Retinal pigment epithelial cell (primary cell): Measurements from ENCODE around the gene TUBGCP6.

ENCODE experiments used
- DNase-seq: peaks from one replicate; pipeline ENCODE4 v3.0.0-alpha.2; 2010; ENCODE audit warnings: low read depth
- H3K4me3 ChIP-seq: 2 replicates; pipeline ENCODE4 v1.5.1; 2011; ENCODE audit warnings: mild to moderate bottlenecking, low read length, control low read depth, moderate library complexity
- TF ChIP-seq, protein P1 (sequence below): conservative IDR thresholded peaks from 2 replicates; pipeline ENCODE4 v1.5.1; 2011; ENCODE audit warnings: low read depth, low read length, control low read depth, inconsistent platforms

TUBGCP6 gene

DNA sequence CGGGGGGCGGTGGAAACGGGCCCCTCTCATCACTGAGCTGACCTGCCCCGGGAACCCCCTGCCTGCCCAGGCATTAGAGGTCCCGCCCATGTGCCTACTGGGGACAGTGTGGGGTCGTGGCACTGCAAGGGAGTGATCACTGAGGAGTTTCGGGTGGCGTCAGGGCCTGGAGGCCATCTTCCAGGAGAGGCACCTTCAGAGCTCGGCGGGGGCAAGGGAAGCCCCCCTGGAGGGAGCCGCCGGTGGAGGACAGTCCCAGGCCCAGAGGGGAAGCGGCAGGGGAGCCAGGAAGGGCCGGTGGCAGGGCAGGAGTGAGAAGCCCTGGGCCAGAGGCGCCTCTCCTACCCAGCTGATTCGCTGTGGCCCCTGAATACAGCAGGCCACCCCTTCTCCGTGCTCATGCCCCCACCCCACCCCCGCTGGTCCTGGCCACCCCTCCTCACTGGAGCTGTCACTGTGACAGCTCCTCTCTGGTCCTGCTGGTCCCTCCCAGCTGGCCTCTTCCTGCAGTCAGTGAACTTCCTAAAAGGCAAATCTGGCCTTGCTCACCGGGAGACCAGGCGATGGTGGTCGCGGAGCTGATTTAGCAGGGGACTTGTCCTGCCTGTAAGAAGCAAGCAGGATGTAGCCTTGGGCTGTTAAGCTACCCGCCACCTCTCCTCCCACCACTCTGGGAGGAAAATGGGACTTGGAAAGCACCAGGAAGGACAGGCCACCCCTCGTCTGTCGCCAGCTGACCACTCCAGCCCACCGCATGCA, 27.4 kb upstream of the TUBGCP6 start:
- H3K4me3 ChIP-seq, result no peak overlapping the region
- DNase-seq, result no peak
- TF ChIP-seq, protein P1, sequence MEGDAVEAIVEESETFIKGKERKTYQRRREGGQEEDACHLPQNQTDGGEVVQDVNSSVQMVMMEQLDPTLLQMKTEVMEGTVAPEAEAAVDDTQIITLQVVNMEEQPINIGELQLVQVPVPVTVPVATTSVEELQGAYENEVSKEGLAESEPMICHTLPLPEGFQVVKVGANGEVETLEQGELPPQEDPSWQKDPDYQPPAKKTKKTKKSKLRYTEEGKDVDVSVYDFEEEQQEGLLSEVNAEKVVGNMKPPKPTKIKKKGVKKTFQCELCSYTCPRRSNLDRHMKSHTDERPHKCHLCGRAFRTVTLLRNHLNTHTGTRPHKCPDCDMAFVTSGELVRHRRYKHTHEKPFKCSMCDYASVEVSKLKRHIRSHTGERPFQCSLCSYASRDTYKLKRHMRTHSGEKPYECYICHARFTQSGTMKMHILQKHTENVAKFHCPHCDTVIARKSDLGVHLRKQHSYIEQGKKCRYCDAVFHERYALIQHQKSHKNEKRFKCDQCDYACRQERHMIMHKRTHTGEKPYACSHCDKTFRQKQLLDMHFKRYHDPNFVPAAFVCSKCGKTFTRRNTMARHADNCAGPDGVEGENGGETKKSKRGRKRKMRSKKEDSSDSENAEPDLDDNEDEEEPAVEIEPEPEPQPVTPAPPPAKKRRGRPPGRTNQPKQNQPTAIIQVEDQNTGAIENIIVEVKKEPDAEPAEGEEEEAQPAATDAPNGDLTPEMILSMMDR, result no peak

DNA sequence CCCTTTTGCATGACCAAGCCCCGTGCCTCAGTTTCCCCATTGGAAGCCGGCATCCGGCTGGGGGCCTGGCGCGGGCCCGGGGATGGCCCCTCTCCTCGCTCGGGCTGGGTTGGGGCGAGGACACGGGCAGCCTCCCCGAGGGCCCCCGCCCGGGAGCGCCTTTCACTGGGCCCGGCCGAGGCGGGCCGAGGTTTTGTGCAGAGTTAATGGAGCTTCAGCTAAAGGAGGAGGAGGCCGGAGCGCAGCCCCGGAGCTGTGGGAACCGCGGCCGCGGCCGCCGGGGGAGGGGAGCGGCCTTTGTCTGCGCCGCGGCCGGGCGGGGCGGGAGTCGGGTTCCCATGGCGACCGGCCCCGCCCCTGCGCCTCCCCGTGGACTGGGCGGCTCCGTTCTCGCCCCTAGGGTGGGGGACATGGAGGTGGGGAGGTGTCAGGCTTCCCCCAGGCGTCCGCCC, 26.7 kb upstream of the TUBGCP6 start:
- DNase-seq, result no peak
- peak overlapping the region; percentile 19 for H3K4me3 ChIP-seq
- TF ChIP-seq, protein P1, result no peak

DNA sequence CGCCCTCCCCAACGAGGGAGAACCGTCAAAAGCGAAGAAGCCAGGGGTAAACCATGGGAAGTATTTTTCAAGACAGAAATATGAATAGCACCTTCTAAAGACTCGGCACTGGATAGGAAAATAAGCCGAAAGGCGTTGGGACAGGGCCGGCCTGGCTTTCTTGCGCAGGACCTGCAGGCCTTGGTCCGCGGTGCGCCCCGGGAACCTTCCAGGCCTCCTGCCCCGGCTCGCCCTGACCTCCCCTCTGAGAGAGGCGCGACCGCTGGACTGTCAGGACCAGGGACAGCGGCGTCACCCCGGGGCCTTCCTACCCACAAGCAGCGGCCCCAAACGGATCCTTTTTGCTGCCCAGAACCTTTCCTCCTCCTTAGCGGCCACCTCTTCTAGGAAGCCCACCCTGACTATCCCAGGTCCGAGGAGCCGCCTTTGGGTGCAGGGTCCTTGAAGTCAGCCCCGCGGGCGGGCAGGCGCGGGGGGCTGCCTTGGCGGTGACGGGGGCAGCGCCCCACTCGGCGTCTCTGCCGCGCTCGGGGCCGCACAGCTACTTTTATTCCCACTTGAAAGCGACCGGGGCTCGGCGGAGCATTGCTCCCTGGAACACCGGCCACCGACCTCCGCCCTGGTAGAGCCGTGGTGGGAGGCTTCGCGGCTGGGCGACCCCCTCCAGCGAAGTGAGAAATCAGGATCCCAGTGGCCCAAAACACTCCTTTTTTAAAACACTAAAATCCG, 26.0 kb upstream of the TUBGCP6 start:
- DNase-seq, result no peak
- TF ChIP-seq, protein P1, result no peak
- peak overlapping the region; percentile 42 for H3K4me3 ChIP-seq

DNA sequence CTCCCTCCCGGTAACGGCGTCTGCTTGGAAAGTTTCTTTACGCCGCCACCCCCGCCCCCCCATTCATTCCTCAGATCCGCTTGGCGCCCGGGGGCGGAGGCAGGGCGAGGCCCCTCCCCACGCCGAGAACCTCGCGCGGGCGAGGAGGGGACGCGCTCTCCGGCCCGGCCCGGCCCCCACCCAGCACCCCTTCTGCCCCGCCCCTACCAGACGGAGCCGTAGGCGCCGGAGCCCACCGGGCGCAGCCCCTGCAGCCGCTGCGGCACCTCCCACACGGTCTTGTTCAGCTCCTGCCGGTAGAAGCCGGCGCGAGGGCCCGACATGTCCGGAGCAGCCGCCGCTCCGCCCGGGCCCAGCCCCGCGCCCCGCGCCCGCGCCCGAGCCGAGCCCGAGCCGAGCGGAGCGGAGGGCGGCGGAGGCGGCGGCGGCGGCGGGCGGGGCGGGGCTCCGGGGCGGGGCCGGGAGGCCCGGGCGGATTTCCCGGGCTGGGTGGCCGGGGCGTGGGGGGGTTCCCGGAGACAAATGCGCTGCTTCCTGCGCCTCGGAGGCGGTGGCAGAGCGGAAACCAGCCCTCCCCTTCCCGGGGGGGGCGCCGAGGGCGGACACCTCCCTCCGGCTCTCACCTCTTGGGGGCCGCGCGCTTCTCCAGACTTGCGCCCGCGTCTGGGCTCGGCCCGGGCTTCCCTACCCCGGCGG, 25.3 kb upstream of the TUBGCP6 start, which contains the start of gene MAPK11:
TSS of gene MAPK11 (minus strand) at position 411 of the 696 bp plus-strand sequence. CDS start at position 323, 88 bp downstream.
- TF ChIP-seq, protein P1, result no peak
- peak within 1 kb of the TSS; percentile 42 for H3K4me3 ChIP-seq
- no peak for DNase-seq

DNA sequence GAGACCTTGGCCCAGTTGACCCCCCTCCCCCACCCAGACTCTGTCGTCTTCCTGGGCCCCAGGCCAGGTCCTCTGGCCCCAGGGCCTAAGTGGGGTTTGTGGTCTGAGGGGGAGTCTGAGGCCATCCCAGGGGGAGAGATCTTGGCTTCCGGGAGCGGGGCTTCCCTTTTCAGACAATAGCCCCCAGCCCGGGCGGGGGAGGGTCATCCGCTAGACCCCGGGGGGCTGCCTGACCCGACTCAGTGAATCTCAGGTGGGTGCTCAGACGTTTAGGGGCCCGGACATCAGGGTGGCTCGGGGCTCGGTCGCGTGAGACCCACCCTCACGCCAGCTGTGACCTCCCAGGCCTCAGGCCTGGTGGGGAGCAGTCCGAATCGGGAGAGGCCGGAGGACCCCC, 24.7 kb upstream of the TUBGCP6 start:
- DNase-seq, result no peak
- TF ChIP-seq, protein P1, result no peak
- peak overlapping the region; percentile 10 for H3K4me3 ChIP-seq

DNA sequence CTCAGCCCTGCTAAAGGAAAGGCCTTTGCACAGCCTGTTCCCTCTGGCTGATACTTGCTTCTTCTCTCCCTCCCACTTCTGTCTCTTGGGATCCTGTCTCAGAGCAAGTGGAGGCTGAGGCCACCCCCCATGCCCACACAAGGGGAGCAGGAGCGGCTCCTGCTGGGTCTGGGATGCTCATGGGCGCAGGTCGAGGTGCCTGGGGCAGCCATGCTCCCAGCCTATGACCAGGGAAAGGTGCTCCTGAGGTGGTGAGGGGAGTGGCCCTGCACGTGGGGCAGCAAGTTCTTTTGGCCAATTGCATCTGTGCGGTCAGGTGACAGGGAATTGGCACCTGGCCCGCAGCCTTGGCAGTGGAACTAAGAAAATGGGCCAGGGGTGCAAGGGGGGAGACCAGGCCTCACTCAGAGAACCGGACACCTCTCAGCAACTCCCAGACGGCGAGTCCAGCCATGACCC, 23.9 kb upstream of the TUBGCP6 start:
- TF ChIP-seq, protein P1, result no peak
- no peak overlapping the region for H3K4me3 ChIP-seq
- no peak for DNase-seq
